Astrocyte (in vitro differentiated cells and primary cell): ENCODE results near the gene USP30. TPM values are rescaled to one million over a fixed set of nuclear protein-coding genes. Genes with fewer than 3 reads are reported as not detected.

Experiments used
- DNase-seq: peaks from one replicate; pipeline ENCODE4 v3.0.0-alpha.2; 2010; ENCODE audit warnings: low read depth
- FAIRE-seq: peaks from 2 replicates; lab custom pipeline; 2011; peaks lifted over from hg19 to GRCh38; lab: Jason Lieb, UNC
- H2AFZ ChIP-seq: 2 replicates; pipeline ENCODE4 v1.6.0; 2012; ENCODE audit warnings: low read depth, low read length, inconsistent platforms
- H3K27ac ChIP-seq: 2 replicates; pipeline ENCODE4 v1.5.1; 2011; ENCODE audit warnings: low read depth, low read length, inconsistent platforms
- H3K27me3 ChIP-seq: 2 replicates; pipeline ENCODE4 v1.6.0; 2011; ENCODE audit warnings: low read length, inconsistent platforms; ENCODE audit not compliant: insufficient read depth
- H3K36me3 ChIP-seq: 2 replicates; pipeline ENCODE4 v1.5.1; 2011; ENCODE audit warnings: low read length, inconsistent platforms; ENCODE audit not compliant: insufficient read depth
- H3K4me1 ChIP-seq: 2 replicates; pipeline ENCODE4 v1.5.1; 2011; ENCODE audit warnings: low read length, inconsistent platforms; ENCODE audit not compliant: insufficient read depth
- H3K4me2 ChIP-seq: 2 replicates; pipeline ENCODE4 v1.6.0; 2012; ENCODE audit warnings: low read length, inconsistent platforms
- H3K4me3 ChIP-seq: 2 replicates; pipeline ENCODE4 v1.5.1; 2011; ENCODE audit warnings: low read depth, mild to moderate bottlenecking, low read length, inconsistent platforms; ENCODE audit not compliant: insufficient read depth
- H3K79me2 ChIP-seq: 2 replicates; pipeline ENCODE4 v1.6.0; 2012; ENCODE audit warnings: mild to moderate bottlenecking, low read length, inconsistent platforms; ENCODE audit not compliant: insufficient read depth
- H3K9ac ChIP-seq: 2 replicates; pipeline ENCODE4 v1.6.0; 2012; ENCODE audit warnings: mild to moderate bottlenecking, low read length, inconsistent platforms
- H3K9me3 ChIP-seq: 2 replicates; pipeline ENCODE4 v1.5.1; 2012; ENCODE audit warnings: low read depth, mild to moderate bottlenecking, low read length, inconsistent platforms; ENCODE audit not compliant: insufficient read depth
- H4K20me1 ChIP-seq: 2 replicates; pipeline ENCODE4 v1.6.0; 2012; ENCODE audit warnings: low read length, inconsistent platforms; ENCODE audit not compliant: insufficient read depth
- H3K27ac Mint-ChIP-seq: one replicate; pipeline ENCODE4 v1.8.0; 2021; ENCODE audit warnings: mild to moderate bottlenecking, mixed read lengths; ENCODE audit not compliant: unreplicated experiment
- H3K27me3 Mint-ChIP-seq: one replicate; pipeline ENCODE4 v1.8.0; 2021; ENCODE audit warnings: low read depth, mixed read lengths; ENCODE audit not compliant: unreplicated experiment
- H3K36me3 Mint-ChIP-seq: one replicate; pipeline ENCODE4 v1.8.0; 2021; ENCODE audit warnings: low read depth, mixed read lengths; ENCODE audit not compliant: unreplicated experiment
- H3K4me1 Mint-ChIP-seq: one replicate; pipeline ENCODE4 v1.8.0; 2021; ENCODE audit warnings: low read depth, mixed read lengths; ENCODE audit not compliant: unreplicated experiment
- H3K4me3 Mint-ChIP-seq: one replicate; pipeline ENCODE4 v1.8.0; 2021; ENCODE audit warnings: mild to moderate bottlenecking, moderate library complexity, mixed read lengths; ENCODE audit not compliant: unreplicated experiment
- H3K9me3 Mint-ChIP-seq: one replicate; pipeline ENCODE4 v1.8.0; 2021; ENCODE audit warnings: mild to moderate bottlenecking, mixed read lengths; ENCODE audit not compliant: unreplicated experiment
- EZH2 ChIP-seq: IDR thresholded peaks from 2 replicates; pipeline ENCODE4 v1.6.1; 2012; ENCODE audit warnings: mild to moderate bottlenecking, low read length, inconsistent platforms; ENCODE audit not compliant: insufficient read depth
- total RNA-seq: library from RNA; stranded (reverse); gene quantifications from 2 replicates; pipeline ENCODE4 v1.2.1, GENCODE V29; 2021
- TF ChIP-seq, protein P1 (sequence below): IDR thresholded peaks from 2 replicates; pipeline ENCODE4 v1.5.1; 2011; ENCODE audit warnings: low read depth, mild to moderate bottlenecking, inconsistent platforms, low read length, moderate library complexity; ENCODE audit not compliant: insufficient read depth

USP30 gene
- total RNA-seq, 1 donor from 2014 or later, result 12.1 TPM

DNA sequence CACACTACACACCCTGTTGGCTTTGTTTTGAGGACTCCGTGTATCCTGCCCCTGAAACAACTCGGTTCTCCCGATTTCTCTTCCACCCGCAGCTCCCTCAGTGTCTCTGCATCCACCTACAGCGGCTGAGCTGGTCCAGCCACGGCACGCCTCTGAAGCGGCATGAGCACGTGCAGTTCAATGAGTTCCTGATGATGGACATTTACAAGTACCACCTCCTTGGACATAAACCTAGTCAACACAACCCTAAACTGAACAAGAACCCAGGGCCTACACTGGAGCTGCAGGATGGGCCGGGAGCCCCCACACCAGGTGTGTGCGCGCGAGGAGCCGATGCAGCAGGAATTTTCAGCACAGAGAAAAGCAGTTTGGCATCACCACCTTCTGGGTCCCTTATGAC lies 30.4 kb downstream of the USP30 start:
- no peak for FAIRE-seq
- Mint-ChIP-seq H3K4me3 (no peak overlapping the region), H3K9me3 (peaks cover 5% of the 10 kb centered on the region), H3K4me1 (no peaks in the 10 kb centered on the region), H3K27ac (no peak overlapping the region), H3K36me3 (peaks cover 23% of the 10 kb centered on the region), H3K27me3 (no peaks in the 10 kb centered on the region)
- Histone ChIP-seq H2AFZ (no peak overlapping the region), H3K4me1 (no peaks in the 10 kb centered on the region), H3K27me3 (no peaks in the 10 kb centered on the region), H3K9ac (no peak overlapping the region), H4K20me1 (no peaks in the 10 kb centered on the region), H3K36me3 (peaks cover 23% of the 10 kb centered on the region), H3K9me3 (no peaks in the 10 kb centered on the region), H3K4me2 (no peak overlapping the region), H3K27ac (no peak overlapping the region), H3K4me3 (no peak overlapping the region), H3K79me2 (no peaks in the 10 kb centered on the region)
- DNase-seq, result no peak
- no peak for TF ChIP-seq EZH2
- TF ChIP-seq, protein P1, sequence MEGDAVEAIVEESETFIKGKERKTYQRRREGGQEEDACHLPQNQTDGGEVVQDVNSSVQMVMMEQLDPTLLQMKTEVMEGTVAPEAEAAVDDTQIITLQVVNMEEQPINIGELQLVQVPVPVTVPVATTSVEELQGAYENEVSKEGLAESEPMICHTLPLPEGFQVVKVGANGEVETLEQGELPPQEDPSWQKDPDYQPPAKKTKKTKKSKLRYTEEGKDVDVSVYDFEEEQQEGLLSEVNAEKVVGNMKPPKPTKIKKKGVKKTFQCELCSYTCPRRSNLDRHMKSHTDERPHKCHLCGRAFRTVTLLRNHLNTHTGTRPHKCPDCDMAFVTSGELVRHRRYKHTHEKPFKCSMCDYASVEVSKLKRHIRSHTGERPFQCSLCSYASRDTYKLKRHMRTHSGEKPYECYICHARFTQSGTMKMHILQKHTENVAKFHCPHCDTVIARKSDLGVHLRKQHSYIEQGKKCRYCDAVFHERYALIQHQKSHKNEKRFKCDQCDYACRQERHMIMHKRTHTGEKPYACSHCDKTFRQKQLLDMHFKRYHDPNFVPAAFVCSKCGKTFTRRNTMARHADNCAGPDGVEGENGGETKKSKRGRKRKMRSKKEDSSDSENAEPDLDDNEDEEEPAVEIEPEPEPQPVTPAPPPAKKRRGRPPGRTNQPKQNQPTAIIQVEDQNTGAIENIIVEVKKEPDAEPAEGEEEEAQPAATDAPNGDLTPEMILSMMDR, result no peak

DNA sequence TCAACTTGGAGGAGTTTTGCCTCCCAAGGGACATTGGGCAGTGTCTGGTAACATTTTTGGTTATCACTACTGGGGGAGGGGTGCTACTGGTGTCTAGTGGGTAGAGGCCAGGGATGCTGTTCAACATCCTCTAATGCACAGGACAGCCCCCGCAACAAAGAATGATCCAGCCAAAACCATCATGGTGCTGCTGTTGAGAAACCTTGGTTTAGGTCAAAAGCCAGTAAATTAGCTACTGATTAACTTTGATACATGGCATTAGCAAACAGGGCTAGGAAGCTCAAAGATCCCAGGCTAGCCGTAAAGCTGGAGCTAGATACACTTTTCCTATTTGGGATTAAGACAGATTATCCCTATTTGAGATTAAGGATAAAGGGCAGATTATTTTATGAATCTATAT lies 32.0 kb downstream of the USP30 start:
- Mint-ChIP-seq H3K36me3 (peaks cover 20% of the 10 kb centered on the region), H3K27ac (no peak overlapping the region), H3K27me3 (no peaks in the 10 kb centered on the region), H3K9me3 (no peaks in the 10 kb centered on the region), H3K4me1 (peaks cover 3% of the 10 kb centered on the region), H3K4me3 (no peak overlapping the region)
- Histone ChIP-seq H3K79me2 (no peaks in the 10 kb centered on the region), H3K36me3 (peaks cover 27% of the 10 kb centered on the region), H4K20me1 (no peaks in the 10 kb centered on the region), H2AFZ (no peak overlapping the region), H3K4me3 (no peak overlapping the region), H3K9ac (no peak overlapping the region), H3K4me2 (no peak overlapping the region), H3K9me3 (no peaks in the 10 kb centered on the region), H3K27me3 (no peaks in the 10 kb centered on the region), H3K27ac (no peak overlapping the region), H3K4me1 (no peaks in the 10 kb centered on the region)
- no peak for DNase-seq
- TF ChIP-seq EZH2, result no peak
- TF ChIP-seq, protein P1, result no peak
- FAIRE-seq, result no peak

DNA sequence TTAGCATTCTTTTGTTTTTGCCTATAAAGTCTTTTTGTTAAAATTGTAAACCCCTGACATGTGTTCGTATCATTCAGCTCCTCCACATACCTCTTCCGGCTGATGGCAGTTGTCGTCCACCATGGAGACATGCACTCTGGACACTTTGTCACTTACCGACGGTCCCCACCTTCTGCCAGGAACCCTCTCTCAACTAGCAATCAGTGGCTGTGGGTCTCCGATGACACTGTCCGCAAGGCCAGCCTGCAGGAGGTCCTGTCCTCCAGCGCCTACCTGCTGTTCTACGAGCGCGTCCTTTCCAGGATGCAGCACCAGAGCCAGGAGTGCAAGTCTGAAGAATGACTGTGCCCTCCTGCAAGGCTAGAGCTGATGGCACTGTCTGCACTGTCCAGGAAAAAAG lies 33.2 kb downstream of the USP30 start:
- DNase-seq, result no peak

More for the DNA sequence above, 33.2 kb downstream of the USP30 start:
- no peaks in the 10 kb centered on the region for H4K20me1 ChIP-seq
- H3K36me3 ChIP-seq, result peaks cover 27% of the 10 kb centered on the region
- H3K27ac Mint-ChIP-seq, result no peak overlapping the region
- no peak overlapping the region for H3K4me3 Mint-ChIP-seq
- no peaks in the 10 kb centered on the region for H3K27me3 Mint-ChIP-seq
- no peak overlapping the region for H3K4me2 ChIP-seq
- no peak overlapping the region for H3K4me3 ChIP-seq
- H2AFZ ChIP-seq, result no peak overlapping the region
- no peak overlapping the region for H3K27ac ChIP-seq
- no peaks in the 10 kb centered on the region for H3K4me1 ChIP-seq
- TF ChIP-seq, protein P1, result no peak
- no peak for TF ChIP-seq EZH2
- no peaks in the 10 kb centered on the region for H3K9me3 Mint-ChIP-seq
- no peaks in the 10 kb centered on the region for H3K27me3 ChIP-seq
- no peak for FAIRE-seq
- peaks cover 3% of the 10 kb centered on the region for H3K4me1 Mint-ChIP-seq
- no peaks in the 10 kb centered on the region for H3K9me3 ChIP-seq
- H3K79me2 ChIP-seq, result peaks cover 7% of the 10 kb centered on the region
- H3K36me3 Mint-ChIP-seq, result peaks cover 21% of the 10 kb centered on the region
- H3K9ac ChIP-seq, result no peak overlapping the region
